ENCODE results near the gene ZBP1. TPM values are rescaled to one million over a fixed set of nuclear protein-coding genes. Genes with fewer than 3 reads are reported as not detected.

Gene ZBP1
- total RNA-seq, 1 experiment from 2014 or later: 2.9 TPM

- Histone ChIP-seq H3K9me2 (replicated peaks; ENCODE audit: insufficient read depth, low read length) (no peaks in the 10 kb centered on the region), H3K4me2 (ENCODE audit: low read depth, low read length, poor library complexity, severe bottlenecking) (no peak overlapping the region), H3K4me3 (ENCODE audit: low read length) (no peak overlapping the region), H3K79me2 (ENCODE audit: low read length) (no peaks in the 10 kb centered on the region), H3K9ac (ENCODE audit: low read length) (no peak overlapping the region), H4K20me1 (ENCODE audit: insufficient read depth, low read depth, low read length) (no peaks in the 10 kb centered on the region), H3K4me1 (ENCODE audit: low read length) (peaks cover 8% of the 10 kb centered on the region), H3K9me3 (ENCODE audit: low read length) (no peaks in the 10 kb centered on the region), H2AFZ (ENCODE audit: low read length) (no peak overlapping the region), H3K36me3 (ENCODE audit: insufficient read depth, low read length) (no peaks in the 10 kb centered on the region), H3K27me3 (ENCODE audit: low read length) (no peaks in the 10 kb centered on the region), H3K27ac (ENCODE audit: low read length) (no peak overlapping the region)
- DNase-seq: no peak
Measured at GRCh38 chr20:57581202-57582028, 38.8 kb downstream of the ZBP1 start.

- no peak for DNase-seq
- Histone ChIP-seq H3K79me2 (ENCODE audit: low read length) (no peaks in the 10 kb centered on the region), H3K27ac (ENCODE audit: low read length) (no peak overlapping the region), H3K4me1 (ENCODE audit: low read length) (peaks cover 8% of the 10 kb centered on the region), H3K9me3 (ENCODE audit: low read length) (no peaks in the 10 kb centered on the region), H4K20me1 (ENCODE audit: insufficient read depth, low read depth, low read length) (no peaks in the 10 kb centered on the region), H3K4me3 (ENCODE audit: low read length) (no peak overlapping the region), H2AFZ (ENCODE audit: low read length) (no peak overlapping the region), H3K9ac (ENCODE audit: low read length) (no peak overlapping the region), H3K9me2 (replicated peaks; ENCODE audit: insufficient read depth, low read length) (no peaks in the 10 kb centered on the region), H3K27me3 (ENCODE audit: low read length) (no peaks in the 10 kb centered on the region), H3K4me2 (ENCODE audit: low read depth, low read length, poor library complexity, severe bottlenecking) (no peak overlapping the region), H3K36me3 (ENCODE audit: insufficient read depth, low read length) (no peaks in the 10 kb centered on the region)
Measured at GRCh38 chr20:57580478-57581201, 39.6 kb downstream of the ZBP1 start.

- no peak overlapping the region for H3K27ac ChIP-seq (ENCODE audit: low read length)
- H3K9ac ChIP-seq (ENCODE audit: low read length): no peak overlapping the region
- H3K4me3 ChIP-seq (ENCODE audit: low read length): no peak overlapping the region
- DNase-seq: no peak
- no peaks in the 10 kb centered on the region for H3K79me2 ChIP-seq (ENCODE audit: low read length)
- H4K20me1 ChIP-seq (ENCODE audit: insufficient read depth, low read depth, low read length): no peaks in the 10 kb centered on the region
- H3K4me1 ChIP-seq (ENCODE audit: low read length): peaks cover 5% of the 10 kb centered on the region
- no peak overlapping the region for H2AFZ ChIP-seq (ENCODE audit: low read length)
- no peaks in the 10 kb centered on the region for H3K36me3 ChIP-seq (ENCODE audit: insufficient read depth, low read length)
- H3K9me2 ChIP-seq (replicated peaks; ENCODE audit: insufficient read depth, low read length): no peaks in the 10 kb centered on the region
- H3K9me3 ChIP-seq (ENCODE audit: low read length): no peaks in the 10 kb centered on the region
- H3K4me2 ChIP-seq (ENCODE audit: low read depth, low read length, poor library complexity, severe bottlenecking): no peak overlapping the region
- no peaks in the 10 kb centered on the region for H3K27me3 ChIP-seq (ENCODE audit: low read length)
Measured at GRCh38 chr20:57579898-57580447, 40.3 kb downstream of the ZBP1 start.

DNA sequence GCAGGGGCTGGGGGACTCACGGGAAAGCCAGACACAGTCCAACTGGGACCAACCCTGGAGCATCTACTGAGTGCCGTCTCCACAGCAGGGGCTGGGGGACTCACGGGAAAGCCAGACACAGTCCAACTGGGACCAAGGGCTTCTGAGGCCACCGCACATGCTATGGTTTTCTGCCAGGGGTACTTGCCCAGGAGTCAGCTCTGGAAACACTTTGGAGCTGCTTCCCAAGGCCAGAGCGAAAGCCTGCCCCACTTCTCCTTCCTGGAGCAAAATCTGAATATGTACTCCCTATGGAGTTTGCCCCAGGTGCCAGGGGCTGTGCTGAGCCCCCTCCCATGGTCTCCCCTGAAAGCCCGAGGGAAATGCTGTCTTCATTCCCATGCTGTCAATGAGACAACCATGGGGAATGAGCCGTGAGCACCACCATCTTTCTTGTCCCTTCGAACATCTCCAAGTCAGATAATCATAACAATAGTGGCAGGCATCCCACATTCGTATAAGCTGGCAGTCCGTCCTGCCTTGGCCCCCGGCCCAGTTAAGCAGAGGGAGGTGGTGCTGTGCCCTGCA lies 40.8 kb downstream of the ZBP1 start:
- H3K79me2 ChIP-seq (ENCODE audit: low read length): no peaks in the 10 kb centered on the region
- no peak for DNase-seq
- no peaks in the 10 kb centered on the region for H4K20me1 ChIP-seq (ENCODE audit: insufficient read depth, low read depth, low read length)
- H3K36me3 ChIP-seq (ENCODE audit: insufficient read depth, low read length): no peaks in the 10 kb centered on the region
- H3K27me3 ChIP-seq (ENCODE audit: low read length): no peaks in the 10 kb centered on the region
- no peaks in the 10 kb centered on the region for H3K9me2 ChIP-seq (replicated peaks; ENCODE audit: insufficient read depth, low read length)
- H3K9me3 ChIP-seq (ENCODE audit: low read length): no peaks in the 10 kb centered on the region
- no peak overlapping the region for H3K4me2 ChIP-seq (ENCODE audit: low read depth, low read length, poor library complexity, severe bottlenecking)
- no peaks in the 10 kb centered on the region for H3K4me1 ChIP-seq (ENCODE audit: low read length)
- H3K4me3 ChIP-seq (ENCODE audit: low read length): no peak overlapping the region
- H3K9ac ChIP-seq (ENCODE audit: low read length): no peak overlapping the region
- H2AFZ ChIP-seq (ENCODE audit: low read length): no peak overlapping the region
- H3K27ac ChIP-seq (ENCODE audit: low read length): no peak overlapping the region

DNA sequence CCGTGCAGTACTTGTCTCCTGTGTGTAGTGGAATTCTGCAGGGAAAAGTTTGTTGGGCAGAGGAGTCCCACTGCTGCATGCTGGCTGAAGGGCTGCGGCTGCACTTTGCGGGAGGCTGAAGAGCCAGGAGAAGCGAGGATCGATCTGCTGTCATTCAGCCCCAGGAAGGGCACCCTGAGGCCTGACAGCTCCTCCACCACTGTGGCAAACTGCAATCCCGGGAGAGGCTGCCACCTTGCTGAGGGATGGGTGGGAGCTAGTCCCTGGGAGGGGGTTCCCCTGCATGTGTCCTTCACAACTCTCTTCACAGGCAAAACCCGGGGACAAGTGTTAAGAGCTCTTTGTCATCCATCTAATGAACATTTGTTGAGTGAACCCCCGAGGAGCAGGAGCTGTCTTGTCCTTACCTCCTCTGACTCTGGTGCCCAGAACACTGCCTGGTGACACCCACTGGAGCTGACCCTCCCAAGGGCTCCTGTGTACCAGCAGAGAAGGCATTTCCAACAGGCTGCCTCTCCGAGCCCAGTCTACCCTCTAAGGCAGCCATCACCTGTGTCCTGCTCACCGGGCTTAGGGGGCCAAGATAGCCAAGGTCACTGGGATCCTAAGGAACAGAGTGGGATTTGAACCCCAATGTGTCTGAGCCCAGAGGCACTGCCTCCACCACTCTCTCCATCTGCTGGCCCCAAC lies 41.6 kb downstream of the ZBP1 start:
- Histone ChIP-seq H2AFZ (ENCODE audit: low read length) (no peak overlapping the region), H3K9me2 (replicated peaks; ENCODE audit: insufficient read depth, low read length) (no peaks in the 10 kb centered on the region), H3K4me3 (ENCODE audit: low read length) (no peak overlapping the region), H3K27ac (ENCODE audit: low read length) (no peak overlapping the region), H3K79me2 (ENCODE audit: low read length) (no peaks in the 10 kb centered on the region), H4K20me1 (ENCODE audit: insufficient read depth, low read depth, low read length) (no peaks in the 10 kb centered on the region), H3K4me2 (ENCODE audit: low read depth, low read length, poor library complexity, severe bottlenecking) (no peak overlapping the region), H3K4me1 (ENCODE audit: low read length) (peaks cover 7% of the 10 kb centered on the region), H3K9ac (ENCODE audit: low read length) (no peak overlapping the region), H3K9me3 (ENCODE audit: low read length) (no peaks in the 10 kb centered on the region), H3K27me3 (ENCODE audit: low read length) (no peaks in the 10 kb centered on the region), H3K36me3 (ENCODE audit: insufficient read depth, low read length) (no peaks in the 10 kb centered on the region)
- no peak for DNase-seq

GRCh38 chr20:57577679-57578475 lies 42.3 kb downstream of the ZBP1 start:
- no peak overlapping the region for H3K4me2 ChIP-seq (ENCODE audit: low read depth, low read length, poor library complexity, severe bottlenecking)
- H3K36me3 ChIP-seq (ENCODE audit: insufficient read depth, low read length): no peaks in the 10 kb centered on the region
- no peak for DNase-seq
- no peaks in the 10 kb centered on the region for H3K79me2 ChIP-seq (ENCODE audit: low read length)
- no peaks in the 10 kb centered on the region for H3K9me3 ChIP-seq (ENCODE audit: low read length)
- no peak overlapping the region for H2AFZ ChIP-seq (ENCODE audit: low read length)
- no peaks in the 10 kb centered on the region for H3K27me3 ChIP-seq (ENCODE audit: low read length)
- no peak overlapping the region for H3K4me3 ChIP-seq (ENCODE audit: low read length)
- no peaks in the 10 kb centered on the region for H4K20me1 ChIP-seq (ENCODE audit: insufficient read depth, low read depth, low read length)
- no peaks in the 10 kb centered on the region for H3K9me2 ChIP-seq (replicated peaks; ENCODE audit: insufficient read depth, low read length)
- H3K4me1 ChIP-seq (ENCODE audit: low read length): peaks cover 14% of the 10 kb centered on the region
- H3K9ac ChIP-seq (ENCODE audit: low read length): no peak overlapping the region
- no peak overlapping the region for H3K27ac ChIP-seq (ENCODE audit: low read length)

DNA sequence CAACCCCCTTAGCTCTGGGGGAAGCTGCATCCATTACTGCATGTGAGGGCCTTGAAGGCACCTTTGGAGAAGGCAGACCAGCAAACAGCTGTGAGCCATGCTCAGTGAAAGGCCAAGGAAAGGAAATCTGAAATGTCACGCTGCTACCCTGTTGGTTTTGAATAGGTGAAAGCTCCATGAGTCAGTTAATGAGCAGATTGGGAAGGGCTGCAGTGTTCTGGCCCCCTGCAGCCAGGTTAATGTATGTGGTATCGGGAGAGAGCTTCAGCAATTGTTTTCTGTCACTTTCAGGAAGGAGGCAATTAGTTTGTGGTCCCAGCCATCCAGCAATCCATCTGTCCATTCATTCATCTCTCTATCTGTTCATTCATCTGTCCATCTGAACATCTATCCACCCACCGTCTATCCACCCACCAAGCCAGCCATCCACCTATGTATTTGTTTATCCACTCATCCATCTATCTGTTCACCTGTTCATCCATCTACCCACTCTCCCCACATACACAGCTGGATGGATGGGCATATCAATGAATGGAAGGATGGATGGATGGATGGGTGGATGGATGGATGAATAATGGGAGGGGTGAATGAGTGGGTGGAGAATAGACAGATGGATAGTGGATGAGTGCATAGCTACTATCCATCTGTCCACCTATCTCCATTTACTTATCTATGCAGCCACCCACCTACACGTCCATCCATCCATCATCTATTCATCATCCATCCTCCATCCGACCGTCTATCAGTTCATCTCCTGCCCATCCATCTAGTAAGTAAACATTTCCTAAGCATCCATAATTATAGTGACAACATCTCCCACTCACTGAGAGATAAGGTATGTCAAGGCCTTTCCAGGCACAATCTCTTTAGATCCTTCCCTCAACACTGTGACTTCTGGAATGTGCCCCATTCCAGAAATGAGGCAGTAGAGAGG lies 43.3 kb downstream of the ZBP1 start:
- Histone ChIP-seq H3K79me2 (ENCODE audit: low read length) (no peaks in the 10 kb centered on the region), H2AFZ (ENCODE audit: low read length) (no peak overlapping the region), H3K36me3 (ENCODE audit: insufficient read depth, low read length) (no peaks in the 10 kb centered on the region), H3K9me3 (ENCODE audit: low read length) (no peaks in the 10 kb centered on the region), H3K27ac (ENCODE audit: low read length) (no peak overlapping the region), H4K20me1 (ENCODE audit: insufficient read depth, low read depth, low read length) (no peaks in the 10 kb centered on the region), H3K9ac (ENCODE audit: low read length) (no peak overlapping the region), H3K4me2 (ENCODE audit: low read depth, low read length, poor library complexity, severe bottlenecking) (no peak overlapping the region), H3K4me1 (ENCODE audit: low read length) (peaks cover 17% of the 10 kb centered on the region), H3K27me3 (ENCODE audit: low read length) (no peaks in the 10 kb centered on the region), H3K9me2 (replicated peaks; ENCODE audit: insufficient read depth, low read length) (no peaks in the 10 kb centered on the region), H3K4me3 (ENCODE audit: low read length) (no peak overlapping the region)
- DNase-seq: no peak
